Pancreas (tissue), 10 donors: ENCODE results near the gene SBF2. TPM values are rescaled to one million over a fixed set of nuclear protein-coding genes. Genes with fewer than 3 reads are reported as not detected.

ENCODE experiments used
- ATAC-seq, 4 donors: fragments of 200-7000 bp; cut with Tn5 transposase; one replicate each; pipeline versions ENCODE4 v1.8.0 to v1.9.1; 2020; ENCODE audit warnings: mild to moderate bottlenecking in 4 of 4, moderate library complexity in 4 of 4
- DNase-seq, 6 donors: peaks; one replicate each; pipeline ENCODE4 v3.0.0-alpha.2; 2020
- FAIRE-seq: peaks from 2 replicates; lab custom pipeline; 2012; peaks lifted over from hg19 to GRCh38; lab: Jason Lieb, UNC
- H3K27ac ChIP-seq, 4 donors: fragments of 200-600 bp; sonication (generic); 1 replicate in 3 of 4; 2 replicates in 1 of 4; pipeline versions ENCODE4 v1.5.0 to v1.8.0; 2020
- H3K27me3 ChIP-seq, 4 donors: fragments of 200-600 bp; one replicate each; pipeline ENCODE4 v1.8.0; 2021
- H3K36me3 ChIP-seq, 3 donors: fragments of 200-600 bp; sonication (generic) in 1 of 3; one replicate each; pipeline versions ENCODE4 v1.5.0 to v1.8.0; 2020 to 2021
- H3K4me1 ChIP-seq, 3 donors: fragments of 200-600 bp; one replicate each; pipeline ENCODE4 v1.8.0; 2021
- H3K4me3 ChIP-seq, 4 donors: fragments of 200-600 bp; sonication (generic) in 2 of 4; one replicate each; pipeline versions ENCODE4 v1.5.0 to v1.8.0; 2020 to 2021
- H3K9me3 ChIP-seq, 4 donors: fragments of 200-600 bp; one replicate each; pipeline ENCODE4 v1.8.0; 2021
- WGBS, 2 donors: extraction: QIAGEN DNeasy Blood & Tissue Kit; methylation state at CpG; one replicate each; pipeline ENCODE4 v1.1.7; 2013; 5-methylcytosine and 5-hydroxymethylcytosine counted together
- intact Hi-C, 3 donors: fragments of 100-400 bp; cut with DNase I; formaldehyde crosslinking; loops; one replicate each; pipeline versions ENCODE4 v1.11.1 to v1.14.2; 2022
- polyA plus RNA-seq, 2 donors: library from polyadenylated mRNA; stranded (reverse); fragments of 200-250 nt; gene quantifications; one replicate each; pipeline ENCODE4 v1.2.3, GENCODE V29; 2013
- total RNA-seq, 6 donors: library from RNA; stranded (reverse); fragmentation: NEBNext Ultra II Directional in 4 of 6; extraction: Animal tissue kit (Norgen Biotek cat#: 25700) in 4 of 6; gene quantifications; one replicate each; pipeline versions ENCODE4 v1.2.1 to v1.2.4, GENCODE V29; 2021 to 2023
- TF ChIP-seq, protein P1 (sequence below), 4 donors: fragments of 200-600 bp; sonication (generic) in 3 of 4; IDR thresholded peaks; one replicate each; pipeline versions ENCODE4 v1.5.0 to v1.8.0; 2021; ENCODE audit warnings: antibody characterized with exemption in 4 of 4
- donor health status: healthy with polysubstance abuse.
- donor health status: DM: no; HTN: no; CAD: no; lungs with moderate emphysema.
- donor health status: DM: no; HTN: no; CAD: no.
- donor health status: control.
- donor health status: control.
- donor health status: Bipolar disorder and iron deficiency.
- donor health status: DM: yes; HTN: yes; CAD: no.
- donor health status: DM: no; HTN: no; CAD: no.
- donor health status: DM: no; HTN: no; CAD: no.
- donor health status: DM: yes; HTN: yes; CAD: no.

The SBF2 gene
- total and polyA plus RNA-seq, 8 donors, result 4.6 to 21.8 (median 10.3) TPM

DNA sequence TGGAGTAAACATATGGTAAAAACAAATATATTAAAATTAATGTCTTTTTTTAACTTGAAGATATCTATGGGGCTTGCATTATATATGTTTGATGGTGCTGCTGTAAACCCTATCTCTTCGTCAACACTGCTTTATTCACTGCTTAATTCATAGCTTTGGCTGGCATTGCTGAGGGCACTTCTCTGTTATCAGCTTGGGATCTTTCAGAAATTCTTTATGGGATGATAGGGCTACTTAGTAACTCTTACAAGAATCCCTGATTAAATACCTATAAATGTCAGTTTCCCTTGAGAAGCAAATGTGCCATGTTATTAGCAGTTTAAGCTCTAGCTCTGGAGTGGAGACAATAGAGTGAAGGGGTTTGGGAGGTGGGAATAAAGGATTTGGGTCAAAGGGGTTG lies 517.8 kb downstream of the SBF2 start:
- ATAC-seq, result no peak
- Histone ChIP-seq H3K9me3 (no peaks in the 10 kb centered on the region), H3K27ac (no peak overlapping the region), H3K4me1 (no peaks in the 10 kb centered on the region), H3K36me3 (peaks cover 0 to 12% (median 0%) of the 10 kb centered on the region in 3 donors), H3K27me3 (no peaks in the 10 kb centered on the region), H3K4me3 (no peak overlapping the region)
- intact Hi-C loops, result no loop called here
- TF ChIP-seq, protein P1, sequence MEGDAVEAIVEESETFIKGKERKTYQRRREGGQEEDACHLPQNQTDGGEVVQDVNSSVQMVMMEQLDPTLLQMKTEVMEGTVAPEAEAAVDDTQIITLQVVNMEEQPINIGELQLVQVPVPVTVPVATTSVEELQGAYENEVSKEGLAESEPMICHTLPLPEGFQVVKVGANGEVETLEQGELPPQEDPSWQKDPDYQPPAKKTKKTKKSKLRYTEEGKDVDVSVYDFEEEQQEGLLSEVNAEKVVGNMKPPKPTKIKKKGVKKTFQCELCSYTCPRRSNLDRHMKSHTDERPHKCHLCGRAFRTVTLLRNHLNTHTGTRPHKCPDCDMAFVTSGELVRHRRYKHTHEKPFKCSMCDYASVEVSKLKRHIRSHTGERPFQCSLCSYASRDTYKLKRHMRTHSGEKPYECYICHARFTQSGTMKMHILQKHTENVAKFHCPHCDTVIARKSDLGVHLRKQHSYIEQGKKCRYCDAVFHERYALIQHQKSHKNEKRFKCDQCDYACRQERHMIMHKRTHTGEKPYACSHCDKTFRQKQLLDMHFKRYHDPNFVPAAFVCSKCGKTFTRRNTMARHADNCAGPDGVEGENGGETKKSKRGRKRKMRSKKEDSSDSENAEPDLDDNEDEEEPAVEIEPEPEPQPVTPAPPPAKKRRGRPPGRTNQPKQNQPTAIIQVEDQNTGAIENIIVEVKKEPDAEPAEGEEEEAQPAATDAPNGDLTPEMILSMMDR (IDR thresholded peaks at IDR 0.05), result no peak
- FAIRE-seq, result no peak
- DNase-seq, result no peak
- 100% methylated on average over 1 of the region's 1 CpG for WGBS, 2 donors

DNA sequence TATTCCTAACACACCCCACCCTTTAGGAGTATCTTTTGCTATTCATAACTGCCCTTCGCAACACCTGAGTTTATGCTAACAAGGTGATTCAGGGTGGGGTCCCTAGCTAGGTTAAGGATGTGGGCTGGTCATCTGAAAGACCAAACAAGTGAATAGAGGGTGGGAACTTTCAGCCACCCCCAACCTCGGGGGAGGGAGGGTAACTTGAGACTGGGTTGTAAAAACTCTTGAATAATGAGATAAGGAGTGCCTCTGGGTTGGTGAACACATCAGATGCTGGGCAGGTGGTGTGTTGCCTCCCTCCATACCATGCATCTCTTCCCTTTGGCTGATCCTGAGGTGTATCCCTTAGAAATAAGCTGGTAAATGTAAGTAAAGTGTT lies 518.6 kb downstream of the SBF2 start:
- ATAC-seq (no peak), FAIRE-seq (no peak), DNase-seq (no peak)
- WGBS, 2 donors, result 22 to 49% methylated on average over 2 of the region's 2 CpGs
- no peaks in the 10 kb centered on the region for H3K27me3 ChIP-seq
- no peaks in the 10 kb centered on the region for H3K4me1 ChIP-seq
- H3K4me3 ChIP-seq, result no peak overlapping the region
- intact Hi-C loops, result no loop called here
- TF ChIP-seq, protein P1 (IDR thresholded peaks at IDR 0.05), result no peak
- H3K27ac ChIP-seq, result no peak overlapping the region
- peaks cover 0 to 7% (median 0%) of the 10 kb centered on the region in 3 donors for H3K36me3 ChIP-seq
- H3K9me3 ChIP-seq, result no peaks in the 10 kb centered on the region

DNA sequence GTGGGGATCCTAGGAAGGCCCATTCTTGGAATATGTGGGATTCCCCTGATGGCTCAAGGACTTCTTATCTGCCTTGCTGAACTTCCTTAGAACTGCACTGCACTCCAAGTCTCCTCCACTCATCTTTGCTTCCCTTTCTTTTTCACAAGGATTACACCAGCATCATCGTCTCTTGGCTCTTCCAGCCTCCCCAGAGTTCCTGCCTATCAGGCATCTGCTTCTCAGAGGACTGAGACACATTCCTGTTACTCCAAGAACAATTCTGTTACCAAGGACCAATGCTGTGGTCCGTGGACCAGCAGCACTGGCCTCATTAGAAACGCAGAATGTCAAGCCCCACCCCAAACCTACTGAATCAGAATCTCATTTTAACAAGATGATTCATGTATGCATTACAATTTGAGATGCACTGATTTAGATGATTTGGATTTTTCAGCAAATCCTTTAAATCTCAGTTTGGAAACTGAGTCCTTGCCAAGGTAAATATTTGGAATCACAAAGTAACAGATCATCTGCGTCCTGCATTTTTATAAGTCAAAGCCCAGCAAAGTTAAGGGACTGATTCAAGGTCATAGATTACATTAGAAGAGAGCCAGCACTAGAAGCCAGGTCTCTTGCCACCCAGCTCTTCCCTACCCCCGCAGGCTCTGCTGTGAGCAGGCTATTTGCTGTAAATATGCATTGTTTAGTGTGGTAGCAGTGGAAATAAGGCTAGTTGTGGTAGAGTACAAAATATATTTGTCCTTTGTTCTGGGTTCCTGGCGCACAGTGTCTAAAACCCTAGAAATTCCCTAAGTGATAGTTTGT lies 519.2 kb downstream of the SBF2 start:
- intact Hi-C loops, result no loop called here
- H3K27ac ChIP-seq, result no peak overlapping the region

DNA sequence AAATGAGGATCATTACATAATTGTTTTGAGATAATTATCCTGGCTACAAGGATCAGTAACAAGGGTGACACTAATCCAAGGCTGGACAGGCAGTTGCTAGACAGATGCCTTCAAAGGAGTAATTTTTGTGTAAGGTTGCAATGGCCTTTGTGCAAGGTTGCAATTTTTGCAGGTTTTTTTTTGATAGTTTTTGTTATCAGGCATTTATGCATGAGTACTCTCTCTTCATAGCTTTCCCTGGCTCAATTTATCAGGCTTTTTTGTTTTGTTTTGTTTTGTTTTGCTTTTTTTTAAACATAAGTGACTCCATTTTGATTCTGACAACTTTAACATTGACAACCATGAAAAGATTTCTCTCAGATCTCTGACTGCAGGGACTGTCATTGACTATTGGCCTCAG lies 519.9 kb downstream of the SBF2 start:
- no peak overlapping the region for H3K27ac ChIP-seq
- H3K4me3 ChIP-seq, result no peak overlapping the region
- no peak for DNase-seq
- no peak for FAIRE-seq
- ATAC-seq, result no peak
- H3K9me3 ChIP-seq, result no peaks in the 10 kb centered on the region
- H3K36me3 ChIP-seq, result no peaks in the 10 kb centered on the region
- TF ChIP-seq, protein P1 (IDR thresholded peaks at IDR 0.05), result no peak
- H3K4me1 ChIP-seq, result no peaks in the 10 kb centered on the region
- intact Hi-C loops, result no loop called here
- no peaks in the 10 kb centered on the region for H3K27me3 ChIP-seq

More for the DNA sequence above, 519.2 kb downstream of the SBF2 start:
- FAIRE-seq (no peak), ATAC-seq (peak in 2 of 4 donors; percentile 35 to 45), DNase-seq (no peak)
- Histone ChIP-seq H3K4me3 (no peak overlapping the region), H3K27me3 (no peaks in the 10 kb centered on the region), H3K9me3 (no peaks in the 10 kb centered on the region), H3K36me3 (peaks cover 0 to under 1% (median 0%) of the 10 kb centered on the region in 3 donors), H3K4me1 (no peaks in the 10 kb centered on the region)
- 34 to 44% methylated on average over 6 of the region's 6 CpGs for WGBS, 2 donors
- TF ChIP-seq, protein P1 (IDR thresholded peaks at IDR 0.05), result no peak

DNA sequence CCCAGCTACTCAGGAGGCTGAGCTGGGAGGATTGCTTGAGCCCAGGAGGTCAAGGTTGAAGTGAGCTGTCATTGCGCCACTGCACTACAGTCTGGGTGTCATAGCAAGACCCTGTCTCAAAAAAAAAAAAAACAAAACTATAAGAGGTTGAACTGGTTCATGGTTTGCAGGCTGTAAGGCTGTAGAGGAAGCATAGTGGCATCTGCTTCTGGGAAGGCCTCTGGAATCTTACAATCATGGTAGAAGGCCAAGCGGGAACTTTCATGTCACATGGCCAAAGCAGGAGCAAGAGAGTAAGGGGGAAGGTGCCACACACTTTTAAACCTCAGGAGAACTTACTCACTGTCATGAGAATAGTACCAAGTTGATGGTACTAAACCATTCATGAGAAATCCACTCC lies 520.5 kb downstream of the SBF2 start:
- Histone ChIP-seq H3K4me3 (no peak overlapping the region), H3K36me3 (no peaks in the 10 kb centered on the region), H3K4me1 (no peaks in the 10 kb centered on the region), H3K9me3 (no peaks in the 10 kb centered on the region), H3K27ac (no peak overlapping the region), H3K27me3 (no peaks in the 10 kb centered on the region)
- ATAC-seq, result no peak
- no peak for DNase-seq
- 98 to 100% methylated on average over 2 of the region's 2 CpGs for WGBS, 2 donors
- TF ChIP-seq, protein P1 (IDR thresholded peaks at IDR 0.05), result no peak
- FAIRE-seq, result no peak
- intact Hi-C loops, result no loop called here
